HEK293 (cell line): ENCODE data around the gene VPS29.

Source experiments
- KLF9 ChIP-seq: fragments of 450-650 bp; formaldehyde crosslinking; IDR thresholded peaks from 2 replicates; pipeline ENCODE4 v1.5.1; 2016; ENCODE audit warnings: missing biosample characterization, missing genetic modification characterization, low read depth
- MEIS1 ChIP-seq: sonication (generic); formaldehyde crosslinking; IDR thresholded peaks from 2 replicates; pipeline ENCODE4 v1.8.1; 2022; ENCODE audit warnings: missing genetic modification reagents, mild to moderate bottlenecking, borderline replicate concordance
- ZBTB20 ChIP-seq: fragments of 450-650 bp; formaldehyde crosslinking; IDR thresholded peaks from 2 replicates; pipeline ENCODE4 v1.5.1; 2016; ENCODE audit warnings: missing biosample characterization, missing genetic modification characterization
- ZBTB21 ChIP-seq: fragments of 450-650 bp; formaldehyde crosslinking; IDR thresholded peaks from 2 replicates; pipeline ENCODE4 v1.5.1; 2017; ENCODE audit warnings: missing biosample characterization, missing genetic modification characterization
- ZFP41 ChIP-seq: fragments of 450-650 bp; formaldehyde crosslinking; IDR thresholded peaks from 2 replicates; pipeline ENCODE4 v1.5.1; 2016; ENCODE audit warnings: missing biosample characterization, missing genetic modification characterization, borderline replicate concordance
- ZNF133 ChIP-seq: fragments of 450-650 bp; formaldehyde crosslinking; IDR thresholded peaks from 2 replicates; pipeline ENCODE4 v1.5.1; 2016; ENCODE audit warnings: missing biosample characterization, missing genetic modification characterization
- ZNF202 ChIP-seq: fragments of 450-650 bp; formaldehyde crosslinking; IDR thresholded peaks from 2 replicates; pipeline ENCODE4 v1.5.1; 2016; ENCODE audit warnings: missing biosample characterization, missing genetic modification characterization, borderline replicate concordance
- ZNF248 ChIP-seq: fragments of 450-650 bp; formaldehyde crosslinking; IDR thresholded peaks from 2 replicates; pipeline ENCODE4 v1.5.1; 2017; ENCODE audit warnings: missing biosample characterization, missing genetic modification characterization
- ZNF274 ChIP-seq, 2 experiments: fragments of 200-500 bp in 1 of 2; fragments of 450-650 bp in 1 of 2; sonication (Bioruptor generic) in 1 of 2; formaldehyde crosslinking in 1 of 2; IDR thresholded peaks; 2 replicates each; pipeline versions ENCODE4 v1.5.1 to v1.6.1; 2014 to 2016; ENCODE audit warnings: borderline replicate concordance in 1 of 2, inconsistent platforms in 1 of 2, low read length in 1 of 2, missing biosample characterization in 1 of 2, missing genetic modification characterization in 1 of 2
- ZNF292 ChIP-seq: fragments of 450-650 bp; formaldehyde crosslinking; IDR thresholded peaks from 2 replicates; pipeline ENCODE4 v1.5.1; 2016; ENCODE audit warnings: low read depth, missing biosample characterization, missing genetic modification characterization, borderline replicate concordance
- ZNF354C ChIP-seq: fragments of 450-650 bp; formaldehyde crosslinking; IDR thresholded peaks from 2 replicates; pipeline ENCODE4 v1.5.1; 2016; ENCODE audit warnings: missing biosample characterization, missing genetic modification characterization, low read depth, borderline replicate concordance
- ZNF37A ChIP-seq: fragments of 450-650 bp; IDR thresholded peaks from 2 replicates; pipeline ENCODE4 v1.5.1; 2018; ENCODE audit warnings: missing biosample characterization, missing genetic modification characterization
- ZNF394 ChIP-seq: fragments of 450-650 bp; formaldehyde crosslinking; IDR thresholded peaks from 2 replicates; pipeline ENCODE4 v1.5.1; 2016; ENCODE audit warnings: missing biosample characterization, missing genetic modification characterization, mild to moderate bottlenecking, moderate library complexity, borderline replicate concordance
- ZNF423 ChIP-seq: fragments of 450-650 bp; formaldehyde crosslinking; IDR thresholded peaks from 2 replicates; pipeline ENCODE4 v1.5.1; 2016; ENCODE audit warnings: missing biosample characterization, missing genetic modification characterization
- ZNF510 ChIP-seq: fragments of 450-650 bp; formaldehyde crosslinking; IDR thresholded peaks from 2 replicates; pipeline ENCODE4 v1.5.1; 2018; ENCODE audit warnings: mild to moderate bottlenecking, missing genetic modification characterization, missing biosample characterization; ENCODE audit not compliant: insufficient replicate concordance
- ZNF514 ChIP-seq: fragments of 450-650 bp; formaldehyde crosslinking; IDR thresholded peaks from 2 replicates; pipeline ENCODE4 v1.5.1; 2016; ENCODE audit warnings: missing biosample characterization, missing genetic modification characterization
- ZNF747 ChIP-seq: fragments of 450-650 bp; formaldehyde crosslinking; IDR thresholded peaks from 2 replicates; pipeline ENCODE4 v1.5.1; 2016; ENCODE audit warnings: missing biosample characterization, missing genetic modification characterization
- ZXDB ChIP-seq: fragments of 450-650 bp; formaldehyde crosslinking; IDR thresholded peaks from 2 replicates; pipeline ENCODE4 v1.5.1; 2016; ENCODE audit warnings: missing biosample characterization, missing genetic modification characterization
- TF ChIP-seq, protein P1 (sequence below): fragments of 450-650 bp; formaldehyde crosslinking; IDR thresholded peaks from 2 replicates; pipeline ENCODE4 v1.5.1; 2016; ENCODE audit warnings: missing biosample characterization, missing genetic modification characterization, borderline replicate concordance
- TF ChIP-seq, protein P2 (sequence below): fragments of 450-650 bp; formaldehyde crosslinking; IDR thresholded peaks from 2 replicates; pipeline ENCODE4 v1.5.1; 2016; ENCODE audit warnings: missing biosample characterization, missing genetic modification characterization
- TF ChIP-seq, protein P3 (sequence below): fragments of 450-650 bp; formaldehyde crosslinking; IDR thresholded peaks from 2 replicates; pipeline ENCODE4 v1.5.1; 2016; ENCODE audit warnings: missing biosample characterization, missing genetic modification characterization
- TF ChIP-seq, protein P4 (sequence below): fragments of 450-650 bp; formaldehyde crosslinking; IDR thresholded peaks from 2 replicates; pipeline ENCODE4 v1.5.1; 2016; ENCODE audit warnings: missing biosample characterization, missing genetic modification characterization

VPS29 gene

DNA sequence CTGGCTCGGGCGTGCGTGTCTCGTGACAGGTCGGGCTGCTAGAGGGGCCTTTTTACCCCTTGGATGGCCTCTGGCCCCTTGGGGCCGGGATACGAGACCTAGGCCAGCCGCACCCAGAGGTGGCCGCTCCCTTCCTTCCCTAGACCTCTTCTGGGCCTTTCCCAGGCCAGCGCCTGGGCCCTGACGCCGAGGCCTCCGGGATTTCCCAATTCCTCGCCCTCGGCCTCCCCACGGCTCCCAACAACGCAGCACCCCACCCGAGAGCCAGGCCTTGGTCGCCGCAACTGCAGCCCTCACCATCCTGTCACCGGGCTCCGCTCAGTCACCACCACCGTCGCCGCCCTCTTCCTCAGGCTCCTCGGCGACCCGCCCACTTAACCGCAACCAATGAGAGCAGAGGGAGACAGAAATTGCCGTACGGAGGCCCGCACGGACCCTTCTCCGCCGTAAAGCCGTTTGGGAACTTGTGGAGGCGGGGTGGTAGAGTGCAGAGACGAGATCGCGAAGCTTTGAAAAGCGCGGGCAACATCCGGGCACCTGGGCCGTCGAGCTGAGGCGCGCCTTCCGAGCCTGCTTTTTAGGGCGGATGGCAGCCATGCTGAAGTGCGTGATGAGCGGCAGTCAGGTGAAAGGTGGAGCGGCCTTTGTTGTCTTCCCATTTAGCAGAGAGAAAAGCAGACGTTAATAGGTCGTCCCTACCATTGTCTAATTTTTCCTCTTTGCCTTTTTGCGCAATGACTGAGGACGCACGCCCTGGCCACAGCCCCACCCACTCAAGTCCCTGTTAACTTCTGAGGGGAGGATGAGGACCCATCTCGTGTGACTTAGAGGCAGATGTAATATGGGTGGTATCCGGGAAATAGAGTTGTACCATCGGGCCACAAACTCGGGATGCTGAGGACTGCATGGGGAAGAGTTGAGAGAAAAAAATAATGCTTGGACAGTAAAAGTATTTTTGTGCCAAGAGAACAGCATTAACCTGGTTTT lies at the start of gene VPS29, which contains the start of gene RAD9B (continued):
- TF ChIP-seq, protein P1, sequence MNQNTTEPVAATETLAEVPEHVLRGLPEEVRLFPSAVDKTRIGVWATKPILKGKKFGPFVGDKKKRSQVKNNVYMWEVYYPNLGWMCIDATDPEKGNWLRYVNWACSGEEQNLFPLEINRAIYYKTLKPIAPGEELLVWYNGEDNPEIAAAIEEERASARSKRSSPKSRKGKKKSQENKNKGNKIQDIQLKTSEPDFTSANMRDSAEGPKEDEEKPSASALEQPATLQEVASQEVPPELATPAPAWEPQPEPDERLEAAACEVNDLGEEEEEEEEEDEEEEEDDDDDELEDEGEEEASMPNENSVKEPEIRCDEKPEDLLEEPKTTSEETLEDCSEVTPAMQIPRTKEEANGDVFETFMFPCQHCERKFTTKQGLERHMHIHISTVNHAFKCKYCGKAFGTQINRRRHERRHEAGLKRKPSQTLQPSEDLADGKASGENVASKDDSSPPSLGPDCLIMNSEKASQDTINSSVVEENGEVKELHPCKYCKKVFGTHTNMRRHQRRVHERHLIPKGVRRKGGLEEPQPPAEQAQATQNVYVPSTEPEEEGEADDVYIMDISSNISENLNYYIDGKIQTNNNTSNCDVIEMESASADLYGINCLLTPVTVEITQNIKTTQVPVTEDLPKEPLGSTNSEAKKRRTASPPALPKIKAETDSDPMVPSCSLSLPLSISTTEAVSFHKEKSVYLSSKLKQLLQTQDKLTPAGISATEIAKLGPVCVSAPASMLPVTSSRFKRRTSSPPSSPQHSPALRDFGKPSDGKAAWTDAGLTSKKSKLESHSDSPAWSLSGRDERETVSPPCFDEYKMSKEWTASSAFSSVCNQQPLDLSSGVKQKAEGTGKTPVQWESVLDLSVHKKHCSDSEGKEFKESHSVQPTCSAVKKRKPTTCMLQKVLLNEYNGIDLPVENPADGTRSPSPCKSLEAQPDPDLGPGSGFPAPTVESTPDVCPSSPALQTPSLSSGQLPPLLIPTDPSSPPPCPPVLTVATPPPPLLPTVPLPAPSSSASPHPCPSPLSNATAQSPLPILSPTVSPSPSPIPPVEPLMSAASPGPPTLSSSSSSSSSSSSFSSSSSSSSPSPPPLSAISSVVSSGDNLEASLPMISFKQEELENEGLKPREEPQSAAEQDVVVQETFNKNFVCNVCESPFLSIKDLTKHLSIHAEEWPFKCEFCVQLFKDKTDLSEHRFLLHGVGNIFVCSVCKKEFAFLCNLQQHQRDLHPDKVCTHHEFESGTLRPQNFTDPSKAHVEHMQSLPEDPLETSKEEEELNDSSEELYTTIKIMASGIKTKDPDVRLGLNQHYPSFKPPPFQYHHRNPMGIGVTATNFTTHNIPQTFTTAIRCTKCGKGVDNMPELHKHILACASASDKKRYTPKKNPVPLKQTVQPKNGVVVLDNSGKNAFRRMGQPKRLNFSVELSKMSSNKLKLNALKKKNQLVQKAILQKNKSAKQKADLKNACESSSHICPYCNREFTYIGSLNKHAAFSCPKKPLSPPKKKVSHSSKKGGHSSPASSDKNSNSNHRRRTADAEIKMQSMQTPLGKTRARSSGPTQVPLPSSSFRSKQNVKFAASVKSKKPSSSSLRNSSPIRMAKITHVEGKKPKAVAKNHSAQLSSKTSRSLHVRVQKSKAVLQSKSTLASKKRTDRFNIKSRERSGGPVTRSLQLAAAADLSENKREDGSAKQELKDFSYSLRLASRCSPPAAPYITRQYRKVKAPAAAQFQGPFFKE (tag by site-specific recombination): no peak
- TF ChIP-seq ZNF514 (tag by site-specific recombination): no peak
- TF ChIP-seq MEIS1 (CRISPR knock-in tag): no peak
- no peak for TF ChIP-seq ZNF292 (tag by site-specific recombination)
- no peak for TF ChIP-seq ZNF202 (tag by site-specific recombination)
- peak; percentile 99 for TF ChIP-seq ZNF423 (tag by site-specific recombination)
- TF ChIP-seq, protein P2, sequence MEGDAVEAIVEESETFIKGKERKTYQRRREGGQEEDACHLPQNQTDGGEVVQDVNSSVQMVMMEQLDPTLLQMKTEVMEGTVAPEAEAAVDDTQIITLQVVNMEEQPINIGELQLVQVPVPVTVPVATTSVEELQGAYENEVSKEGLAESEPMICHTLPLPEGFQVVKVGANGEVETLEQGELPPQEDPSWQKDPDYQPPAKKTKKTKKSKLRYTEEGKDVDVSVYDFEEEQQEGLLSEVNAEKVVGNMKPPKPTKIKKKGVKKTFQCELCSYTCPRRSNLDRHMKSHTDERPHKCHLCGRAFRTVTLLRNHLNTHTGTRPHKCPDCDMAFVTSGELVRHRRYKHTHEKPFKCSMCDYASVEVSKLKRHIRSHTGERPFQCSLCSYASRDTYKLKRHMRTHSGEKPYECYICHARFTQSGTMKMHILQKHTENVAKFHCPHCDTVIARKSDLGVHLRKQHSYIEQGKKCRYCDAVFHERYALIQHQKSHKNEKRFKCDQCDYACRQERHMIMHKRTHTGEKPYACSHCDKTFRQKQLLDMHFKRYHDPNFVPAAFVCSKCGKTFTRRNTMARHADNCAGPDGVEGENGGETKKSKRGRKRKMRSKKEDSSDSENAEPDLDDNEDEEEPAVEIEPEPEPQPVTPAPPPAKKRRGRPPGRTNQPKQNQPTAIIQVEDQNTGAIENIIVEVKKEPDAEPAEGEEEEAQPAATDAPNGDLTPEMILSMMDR (tag by site-specific recombination): peak; percentile 24; the same call in 1 of the 2 replicates
- no peak for TF ChIP-seq ZNF510
- TF ChIP-seq ZNF274 (IDR thresholded peaks at IDR 0.05; ENCODE audit: low read length): no peak
- no peak for TF ChIP-seq ZNF274 (tag by site-specific recombination; IDR thresholded peaks at IDR 0.05; ENCODE audit: borderline replicate concordance)
- TF ChIP-seq ZBTB20 (tag by site-specific recombination): peak; percentile 85
- no peak for TF ChIP-seq ZNF133 (tag by site-specific recombination)
- peak; percentile 98 for TF ChIP-seq ZXDB
- peak; percentile 70 for TF ChIP-seq ZBTB21 (tag by site-specific recombination)
- TF ChIP-seq, protein P3, sequence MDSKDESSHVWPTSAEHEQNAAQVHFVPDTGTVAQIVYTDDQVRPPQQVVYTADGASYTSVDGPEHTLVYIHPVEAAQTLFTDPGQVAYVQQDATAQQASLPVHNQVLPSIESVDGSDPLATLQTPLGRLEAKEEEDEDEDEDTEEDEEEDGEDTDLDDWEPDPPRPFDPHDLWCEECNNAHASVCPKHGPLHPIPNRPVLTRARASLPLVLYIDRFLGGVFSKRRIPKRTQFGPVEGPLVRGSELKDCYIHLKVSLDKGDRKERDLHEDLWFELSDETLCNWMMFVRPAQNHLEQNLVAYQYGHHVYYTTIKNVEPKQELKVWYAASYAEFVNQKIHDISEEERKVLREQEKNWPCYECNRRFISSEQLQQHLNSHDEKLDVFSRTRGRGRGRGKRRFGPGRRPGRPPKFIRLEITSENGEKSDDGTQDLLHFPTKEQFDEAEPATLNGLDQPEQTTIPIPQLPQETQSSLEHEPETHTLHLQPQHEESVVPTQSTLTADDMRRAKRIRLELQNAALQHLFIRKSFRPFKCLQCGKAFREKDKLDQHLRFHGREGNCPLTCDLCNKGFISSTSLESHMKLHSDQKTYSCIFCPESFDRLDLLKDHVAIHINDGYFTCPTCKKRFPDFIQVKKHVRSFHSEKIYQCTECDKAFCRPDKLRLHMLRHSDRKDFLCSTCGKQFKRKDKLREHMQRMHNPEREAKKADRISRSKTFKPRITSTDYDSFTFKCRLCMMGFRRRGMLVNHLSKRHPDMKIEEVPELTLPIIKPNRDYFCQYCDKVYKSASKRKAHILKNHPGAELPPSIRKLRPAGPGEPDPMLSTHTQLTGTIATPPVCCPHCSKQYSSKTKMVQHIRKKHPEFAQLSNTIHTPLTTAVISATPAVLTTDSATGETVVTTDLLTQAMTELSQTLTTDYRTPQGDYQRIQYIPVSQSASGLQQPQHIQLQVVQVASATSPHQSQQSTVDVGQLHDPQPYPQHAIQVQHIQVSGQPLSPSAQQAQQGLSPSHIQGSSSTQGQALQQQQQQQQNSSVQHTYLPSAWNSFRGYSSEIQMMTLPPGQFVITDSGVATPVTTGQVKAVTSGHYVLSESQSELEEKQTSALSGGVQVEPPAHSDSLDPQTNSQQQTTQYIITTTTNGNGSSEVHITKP (tag by site-specific recombination): peak; percentile 31; the same call in 1 of the 2 replicates
- TF ChIP-seq ZNF354C (tag by site-specific recombination): no peak
- TF ChIP-seq ZFP41 (tag by site-specific recombination): no peak
- peak; percentile 45; the same call in 1 of the 2 replicates for TF ChIP-seq ZNF394 (tag by site-specific recombination)
- TF ChIP-seq KLF9: peak; percentile 92
- TF ChIP-seq ZNF747 (tag by site-specific recombination): no peak
- TF ChIP-seq ZNF248 (tag by site-specific recombination): no peak
- TF ChIP-seq ZNF37A (tag by site-specific recombination): no peak
- TF ChIP-seq, protein P4, sequence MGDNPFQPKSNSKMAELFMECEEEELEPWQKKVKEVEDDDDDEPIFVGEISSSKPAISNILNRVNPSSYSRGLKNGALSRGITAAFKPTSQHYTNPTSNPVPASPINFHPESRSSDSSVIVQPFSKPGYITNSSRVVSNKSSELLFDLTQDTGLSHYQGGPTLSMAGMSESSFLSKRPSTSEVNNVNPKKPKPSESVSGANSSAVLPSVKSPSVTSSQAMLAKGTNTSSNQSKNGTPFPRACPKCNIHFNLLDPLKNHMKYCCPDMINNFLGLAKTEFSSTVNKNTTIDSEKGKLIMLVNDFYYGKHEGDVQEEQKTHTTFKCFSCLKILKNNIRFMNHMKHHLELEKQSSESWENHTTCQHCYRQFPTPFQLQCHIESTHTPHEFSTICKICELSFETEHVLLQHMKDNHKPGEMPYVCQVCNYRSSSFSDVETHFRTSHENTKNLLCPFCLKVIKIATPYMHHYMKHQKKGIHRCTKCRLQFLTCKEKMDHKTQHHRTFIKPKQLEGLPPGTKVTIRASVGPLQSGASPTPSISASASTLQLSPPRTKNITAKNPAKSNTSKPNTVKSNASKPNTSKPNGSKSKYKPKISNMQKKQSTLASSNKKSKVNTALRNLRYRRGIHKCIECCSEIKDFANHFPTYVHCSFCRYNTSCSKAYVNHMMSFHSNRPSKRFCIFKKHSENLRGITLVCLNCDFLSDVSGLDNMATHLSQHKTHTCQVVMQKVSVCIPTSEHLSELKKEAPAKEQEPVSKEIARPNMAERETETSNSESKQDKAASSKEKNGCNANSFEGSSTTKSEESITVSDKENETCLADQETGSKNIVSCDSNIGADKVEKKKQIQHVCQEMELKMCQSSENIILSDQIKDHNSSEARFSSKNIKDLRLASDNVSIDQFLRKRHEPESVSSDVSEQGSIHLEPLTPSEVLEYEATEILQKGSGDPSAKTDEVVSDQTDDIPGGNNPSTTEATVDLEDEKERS (tag by site-specific recombination): peak; percentile 72; the same call in 1 of the 2 replicates
